Keratinocyte (primary cell): ENCODE results near the gene DET1.

Experiments used
- EZH2 ChIP-seq: IDR thresholded peaks from one replicate; pipeline ENCODE4 v1.6.1; 2012; ENCODE audit warnings: inconsistent platforms, mild to moderate bottlenecking, low read length, moderate library complexity
- TF ChIP-seq, protein P1 (sequence below), 3 experiments: IDR thresholded peaks in 1 of 3; conservative IDR thresholded peaks in 1 of 3; optimal IDR thresholded peaks in 1 of 3; 2 replicates in 2 of 3; 3 replicates in 1 of 3; pipeline versions ENCODE3 to v1.5.1; 2011; ENCODE audit warnings: low read length in 3 of 3, mild to moderate bottlenecking in 3 of 3, moderate library complexity in 2 of 3, control low read depth in 1 of 3, inconsistent platforms in 1 of 3; ENCODE audit not compliant: insufficient read depth in 2 of 3; ENCODE audit errors: extremely low read depth in 1 of 3

DNA sequence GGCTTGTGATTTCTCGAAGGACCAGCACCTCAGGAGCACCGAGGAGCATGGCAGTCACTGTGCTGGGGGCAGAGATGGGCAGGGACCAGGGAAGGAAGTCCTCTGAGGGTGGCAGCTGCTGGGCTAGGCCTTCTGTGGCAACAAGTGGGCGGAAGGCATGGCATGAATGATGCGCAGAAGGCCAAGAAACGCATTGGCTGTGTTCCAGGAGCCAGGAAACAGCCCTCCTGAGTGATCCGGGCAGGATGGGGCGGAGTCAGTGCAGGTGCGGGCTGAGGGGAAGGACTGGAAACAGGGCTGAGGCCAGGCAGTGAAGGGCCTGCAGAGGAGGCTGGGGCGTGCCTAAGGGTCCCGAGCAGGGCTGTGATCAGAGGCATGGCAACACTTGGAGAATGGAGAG lies 55.3 kb downstream of the DET1 start:
- TF ChIP-seq, protein P1, sequence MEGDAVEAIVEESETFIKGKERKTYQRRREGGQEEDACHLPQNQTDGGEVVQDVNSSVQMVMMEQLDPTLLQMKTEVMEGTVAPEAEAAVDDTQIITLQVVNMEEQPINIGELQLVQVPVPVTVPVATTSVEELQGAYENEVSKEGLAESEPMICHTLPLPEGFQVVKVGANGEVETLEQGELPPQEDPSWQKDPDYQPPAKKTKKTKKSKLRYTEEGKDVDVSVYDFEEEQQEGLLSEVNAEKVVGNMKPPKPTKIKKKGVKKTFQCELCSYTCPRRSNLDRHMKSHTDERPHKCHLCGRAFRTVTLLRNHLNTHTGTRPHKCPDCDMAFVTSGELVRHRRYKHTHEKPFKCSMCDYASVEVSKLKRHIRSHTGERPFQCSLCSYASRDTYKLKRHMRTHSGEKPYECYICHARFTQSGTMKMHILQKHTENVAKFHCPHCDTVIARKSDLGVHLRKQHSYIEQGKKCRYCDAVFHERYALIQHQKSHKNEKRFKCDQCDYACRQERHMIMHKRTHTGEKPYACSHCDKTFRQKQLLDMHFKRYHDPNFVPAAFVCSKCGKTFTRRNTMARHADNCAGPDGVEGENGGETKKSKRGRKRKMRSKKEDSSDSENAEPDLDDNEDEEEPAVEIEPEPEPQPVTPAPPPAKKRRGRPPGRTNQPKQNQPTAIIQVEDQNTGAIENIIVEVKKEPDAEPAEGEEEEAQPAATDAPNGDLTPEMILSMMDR (optimal IDR thresholded peaks at IDR 0.05 in 1 of 3, IDR thresholded peaks at IDR 0.05 in 1 of 3, conservative IDR thresholded peaks at IDR 0.05 in 1 of 3; ENCODE audit: extremely low read depth in 1 of 3, insufficient read depth in 2 of 3, low read length in 3 of 3): no peak
- no peak for TF ChIP-seq EZH2
